Measurements from ENCODE around the gene SDK1.

DNA sequence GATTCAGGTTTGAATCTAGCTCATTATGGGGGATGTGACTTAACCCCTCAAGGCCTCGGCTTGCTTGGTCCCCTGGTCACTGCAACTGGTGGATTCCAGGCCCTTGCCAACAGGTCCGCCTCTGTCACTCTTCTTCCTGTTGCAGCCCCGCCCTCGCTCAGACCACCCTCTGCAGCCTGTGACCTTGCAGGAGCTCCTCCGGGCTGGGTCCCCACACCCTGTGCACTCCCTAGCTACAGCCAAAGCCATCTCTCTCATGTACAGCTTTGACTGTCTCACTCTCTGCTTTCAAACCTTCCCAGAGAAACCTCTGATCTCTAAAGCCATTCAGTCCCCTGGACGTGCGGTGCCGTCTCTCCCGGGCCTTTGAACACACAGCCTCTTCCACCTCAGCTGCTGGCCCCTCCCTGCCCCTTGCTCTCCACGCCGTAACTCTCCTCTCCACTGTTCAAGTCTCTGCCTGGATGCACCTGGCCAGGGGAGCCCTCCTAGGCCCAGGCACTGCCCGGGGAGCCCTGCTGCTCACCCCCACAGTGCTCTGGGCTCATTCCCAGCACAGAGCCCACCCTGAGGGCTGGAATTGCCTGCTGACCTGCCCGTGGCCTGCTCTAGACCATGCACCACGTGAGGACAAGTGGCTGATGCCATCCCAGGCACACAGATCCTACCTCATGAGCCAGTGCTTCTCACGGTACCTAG, 895.2 kb downstream of the SDK1 start:
- no peak for TF ChIP-seq POLR2A (IDR thresholded peaks at IDR 0.05)
- TF ChIP-seq CTCF (IDR thresholded peaks at IDR 0.05) = no peak
